Nephron progenitor cell (in vitro differentiated cells): Measurements from ENCODE around the gene VEGFA.

ENCODE experiments used
- DNase-seq: peaks from one replicate; pipeline ENCODE4 v3.0.0; 2021
- H3K27ac Mint-ChIP-seq: 2 replicates; pipeline ENCODE4 v1.8.0; 2021; ENCODE audit warnings: mild to moderate bottlenecking, moderate library complexity, mixed read lengths
- H3K27me3 Mint-ChIP-seq: 2 replicates; pipeline ENCODE4 v1.8.0; 2021; ENCODE audit warnings: mild to moderate bottlenecking, low read depth, mixed read lengths; ENCODE audit not compliant: poor library complexity
- H3K36me3 Mint-ChIP-seq: 2 replicates; pipeline ENCODE4 v1.8.0; 2021; ENCODE audit warnings: low read depth, mixed read lengths
- H3K4me1 Mint-ChIP-seq: 2 replicates; pipeline ENCODE4 v1.8.0; 2021; ENCODE audit warnings: mixed read lengths
- H3K4me3 Mint-ChIP-seq: 2 replicates; pipeline ENCODE4 v1.8.0; 2021; ENCODE audit warnings: mild to moderate bottlenecking, moderate library complexity, mixed read lengths
- H3K9me3 Mint-ChIP-seq: 2 replicates; pipeline ENCODE4 v1.8.0; 2021; ENCODE audit warnings: mild to moderate bottlenecking, moderate library complexity, mixed read lengths
- TF ChIP-seq, protein P1 (sequence below): fragments of 200-600 bp; sonication (generic); IDR thresholded peaks from 2 replicates; pipeline ENCODE4 v1.5.0; 2021; ENCODE audit warnings: antibody characterized with exemption

Gene VEGFA

DNA sequence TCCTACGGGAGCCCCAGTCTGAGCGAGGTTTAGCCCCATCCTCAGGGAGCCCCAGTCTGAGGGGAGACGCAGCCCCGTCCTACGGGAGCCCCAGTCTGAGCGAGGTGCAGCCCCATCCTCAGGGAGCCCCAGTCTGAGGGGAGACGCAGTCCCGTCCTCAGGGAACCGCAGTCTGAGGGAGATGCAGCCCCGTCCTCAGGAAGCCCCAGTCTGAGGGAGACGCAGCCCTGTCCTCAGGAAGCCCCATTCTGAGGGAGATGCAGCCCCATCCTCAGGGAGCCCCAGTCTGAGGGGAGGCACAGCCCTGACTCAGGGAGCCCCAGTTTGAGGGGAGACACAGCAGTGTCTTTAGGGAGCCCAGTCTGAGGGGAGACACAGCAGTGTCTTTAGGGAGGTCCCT lies 27.9 kb downstream of the VEGFA start:
- no peak overlapping the region for H3K4me3 Mint-ChIP-seq
- H3K4me1 Mint-ChIP-seq, result peaks cover 30% of the 10 kb centered on the region
- peaks cover 21% of the 10 kb centered on the region for H3K27me3 Mint-ChIP-seq
- TF ChIP-seq, protein P1, sequence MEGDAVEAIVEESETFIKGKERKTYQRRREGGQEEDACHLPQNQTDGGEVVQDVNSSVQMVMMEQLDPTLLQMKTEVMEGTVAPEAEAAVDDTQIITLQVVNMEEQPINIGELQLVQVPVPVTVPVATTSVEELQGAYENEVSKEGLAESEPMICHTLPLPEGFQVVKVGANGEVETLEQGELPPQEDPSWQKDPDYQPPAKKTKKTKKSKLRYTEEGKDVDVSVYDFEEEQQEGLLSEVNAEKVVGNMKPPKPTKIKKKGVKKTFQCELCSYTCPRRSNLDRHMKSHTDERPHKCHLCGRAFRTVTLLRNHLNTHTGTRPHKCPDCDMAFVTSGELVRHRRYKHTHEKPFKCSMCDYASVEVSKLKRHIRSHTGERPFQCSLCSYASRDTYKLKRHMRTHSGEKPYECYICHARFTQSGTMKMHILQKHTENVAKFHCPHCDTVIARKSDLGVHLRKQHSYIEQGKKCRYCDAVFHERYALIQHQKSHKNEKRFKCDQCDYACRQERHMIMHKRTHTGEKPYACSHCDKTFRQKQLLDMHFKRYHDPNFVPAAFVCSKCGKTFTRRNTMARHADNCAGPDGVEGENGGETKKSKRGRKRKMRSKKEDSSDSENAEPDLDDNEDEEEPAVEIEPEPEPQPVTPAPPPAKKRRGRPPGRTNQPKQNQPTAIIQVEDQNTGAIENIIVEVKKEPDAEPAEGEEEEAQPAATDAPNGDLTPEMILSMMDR, result no peak
- no peak for DNase-seq
- no peaks in the 10 kb centered on the region for H3K9me3 Mint-ChIP-seq
- H3K36me3 Mint-ChIP-seq, result no peaks in the 10 kb centered on the region
- H3K27ac Mint-ChIP-seq, result no peak overlapping the region

GRCh38 chr6:43798688-43799444 lies 28.9 kb downstream of the VEGFA start:
- peaks cover 26% of the 10 kb centered on the region for H3K4me1 Mint-ChIP-seq
- H3K27me3 Mint-ChIP-seq, result peaks cover 16% of the 10 kb centered on the region
- TF ChIP-seq, protein P1, result no peak
- no peaks in the 10 kb centered on the region for H3K9me3 Mint-ChIP-seq
- DNase-seq, result no peak
- H3K4me3 Mint-ChIP-seq, result no peak overlapping the region
- H3K36me3 Mint-ChIP-seq, result no peaks in the 10 kb centered on the region
- H3K27ac Mint-ChIP-seq, result no peak overlapping the region

- Mint-ChIP-seq H3K36me3 (no peaks in the 10 kb centered on the region), H3K4me3 (no peak overlapping the region), H3K9me3 (no peaks in the 10 kb centered on the region), H3K27ac (no peak overlapping the region), H3K4me1 (peaks cover 18% of the 10 kb centered on the region), H3K27me3 (peaks cover 16% of the 10 kb centered on the region)
- TF ChIP-seq, protein P1, result no peak
- no peak for DNase-seq
Observed at GRCh38 chr6:43799551-43800297, 29.7 kb downstream of the VEGFA start.

GRCh38 chr6:43800298-43800623 lies 30.2 kb downstream of the VEGFA start:
- DNase-seq, result no peak
- Mint-ChIP-seq H3K4me3 (no peak overlapping the region), H3K4me1 (peaks cover 16% of the 10 kb centered on the region), H3K9me3 (no peaks in the 10 kb centered on the region), H3K27me3 (peaks cover 18% of the 10 kb centered on the region), H3K27ac (no peak overlapping the region), H3K36me3 (no peaks in the 10 kb centered on the region)
- TF ChIP-seq, protein P1, result no peak

DNA sequence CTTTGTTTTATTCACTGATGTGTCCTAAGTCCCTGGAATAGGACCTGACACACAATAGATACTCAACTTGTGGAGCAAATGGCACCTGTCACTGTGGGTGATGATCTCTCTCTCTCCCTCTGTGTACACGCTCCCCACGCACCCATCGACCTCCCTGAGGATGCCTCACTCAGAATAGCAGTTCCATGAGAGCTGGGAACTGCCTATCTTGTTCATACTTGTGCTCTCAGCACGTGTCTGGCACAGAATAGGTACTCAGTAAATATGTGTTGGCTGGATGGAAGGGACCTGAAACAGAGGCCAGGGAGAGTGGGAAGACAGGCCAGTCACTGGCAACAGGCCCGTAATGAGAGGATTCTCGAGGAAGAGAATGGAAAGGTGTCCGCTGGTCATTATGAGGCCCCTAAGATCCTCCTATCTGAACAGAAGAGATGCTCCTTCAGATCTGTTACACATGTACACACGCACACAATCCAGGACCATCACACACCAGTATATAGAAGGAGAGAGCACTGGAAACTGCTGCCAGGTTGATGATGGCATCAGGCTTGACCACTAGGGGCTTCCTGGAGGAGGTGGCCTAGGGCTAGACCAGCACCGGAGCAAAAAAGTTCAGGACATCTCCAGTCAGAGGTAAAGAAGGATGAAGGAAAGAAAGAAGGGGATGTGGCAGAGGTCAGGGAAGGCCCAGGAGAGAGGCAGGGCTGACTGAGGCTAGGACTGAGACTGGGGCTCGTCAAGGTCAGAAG lies 30.9 kb downstream of the VEGFA start:
- Mint-ChIP-seq H3K36me3 (no peaks in the 10 kb centered on the region), H3K9me3 (no peaks in the 10 kb centered on the region), H3K4me1 (peaks cover 15% of the 10 kb centered on the region), H3K27me3 (peaks cover 19% of the 10 kb centered on the region), H3K27ac (no peak overlapping the region), H3K4me3 (no peak overlapping the region)
- TF ChIP-seq, protein P1, result peak; percentile 8
- DNase-seq, result no peak
